HEK293T (cell line): ENCODE data around the gene OCEL1.

Experiments used
- ARNT ChIP-seq: fragments of 450-650 bp; IDR thresholded peaks from 2 replicates; pipeline ENCODE4 v1.6.1; 2017; ENCODE audit warnings: mild to moderate bottlenecking
- BHLHE40 ChIP-seq: fragments of 450-650 bp; IDR thresholded peaks from 2 replicates; pipeline ENCODE4 v1.6.1; 2016; ENCODE audit warnings: mild to moderate bottlenecking, moderate library complexity, borderline replicate concordance
- CTBP1 ChIP-seq: fragments of 450-650 bp; IDR thresholded peaks from 2 replicates; pipeline ENCODE4 v1.6.1; 2016; ENCODE audit warnings: borderline replicate concordance
- ELF4 ChIP-seq: fragments of 450-650 bp; IDR thresholded peaks from 2 replicates; pipeline ENCODE4 v1.6.1; 2017; ENCODE audit warnings: antibody characterized with exemption
- FOXK2 ChIP-seq: fragments of 450-650 bp; IDR thresholded peaks from 2 replicates; pipeline ENCODE4 v1.6.1; 2016; ENCODE audit warnings: mild to moderate bottlenecking
- FOXM1 ChIP-seq: fragments of 450-650 bp; IDR thresholded peaks from 2 replicates; pipeline ENCODE4 v1.6.1; 2017; ENCODE audit warnings: mild to moderate bottlenecking, borderline replicate concordance
- SP1 ChIP-seq: fragments of 450-650 bp; IDR thresholded peaks from 2 replicates; pipeline ENCODE4 v1.6.1; 2017
- SUZ12 ChIP-seq: fragments of 450-650 bp; IDR thresholded peaks from 2 replicates; pipeline ENCODE4 v1.6.1; 2016; ENCODE audit warnings: mild to moderate bottlenecking
- TARDBP ChIP-seq: fragments of 450-650 bp; IDR thresholded peaks from 2 replicates; pipeline ENCODE4 v1.6.1; 2016
- ZNF384 ChIP-seq: fragments of 450-650 bp; IDR thresholded peaks from 2 replicates; pipeline ENCODE4 v1.6.1; 2016

DNA sequence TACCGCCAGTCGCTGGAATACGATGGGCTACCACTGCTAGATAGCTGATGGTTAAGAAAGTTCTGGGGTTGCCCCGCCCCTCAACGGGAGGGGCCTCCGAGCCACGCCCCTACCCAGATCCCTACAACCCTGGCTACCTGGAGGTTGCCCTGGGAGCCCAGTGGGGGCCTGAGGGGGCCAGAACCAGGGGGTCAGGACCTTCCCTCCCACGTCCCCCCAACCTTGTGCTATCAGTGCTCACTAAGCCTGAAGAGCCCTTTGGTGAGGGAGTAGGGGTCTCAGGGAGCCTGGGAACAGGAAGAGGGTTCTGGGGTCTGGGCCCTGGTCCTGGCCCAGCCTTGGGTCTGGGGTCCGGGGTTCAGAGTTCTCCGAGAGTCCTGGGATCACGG, 8.9 kb downstream of the OCEL1 start:
- TF ChIP-seq BHLHE40 = no peak
- no peak for TF ChIP-seq SUZ12
- no peak for TF ChIP-seq ELF4
- TF ChIP-seq SP1 = no peak
- no peak for TF ChIP-seq TARDBP
- no peak for TF ChIP-seq CTBP1
- no peak for TF ChIP-seq FOXK2
- no peak for TF ChIP-seq FOXM1
- no peak for TF ChIP-seq ZNF384
- no peak for TF ChIP-seq ARNT
